ENCODE measurements around the gene PDGFRB. TPM values are rescaled to one million over a fixed set of nuclear protein-coding genes. Genes with fewer than 3 reads are reported as not detected.

The PDGFRB gene
- total RNA-seq, 4 donors from 2014 or later, result 87.5 to 161 (median 113) TPM

GRCh38 chr5:150081541-150082283 lies 73.9 kb downstream of the PDGFRB start:
- peak; percentile 68 for ATAC-seq
- TF ChIP-seq EP300 (IDR thresholded peaks at IDR 0.05) (no peak), CTCF (IDR thresholded peaks at IDR 0.05) (no peak), POLR2A (IDR thresholded peaks at IDR 0.05) (peak; percentile 22 to 45), POLR2AphosphoS5 (IDR thresholded peaks at IDR 0.05) (peak; percentile 23)
- peak overlapping the region in 1 of 2 donors; percentile 35 for H3K4me3 ChIP-seq
- H3K27ac ChIP-seq, result no peak overlapping the region
- no peaks in the 10 kb centered on the region for H3K4me1 ChIP-seq
- 26 to 81% methylated on average over 3 to 11 of the region's 15 CpGs for WGBS, 2 donors (ENCODE audit: low coverage in 1 of 2)
- peaks cover 15% of the 10 kb centered on the region for H3K27me3 ChIP-seq
- no peaks in the 10 kb centered on the region for H3K36me3 ChIP-seq
- H3K9me3 ChIP-seq, result no peaks in the 10 kb centered on the region

- no peaks in the 10 kb centered on the region for H3K9me3 ChIP-seq
- no peaks in the 10 kb centered on the region for H3K36me3 ChIP-seq
- 90% methylated on average over 2 of the region's 15 CpGs; no CpG with 5 or more reads in 1 of the 2 donors for WGBS, 2 donors (ENCODE audit: low coverage in 1 of 2)
- no peaks in the 10 kb centered on the region for H3K4me1 ChIP-seq
- peaks cover 7% of the 10 kb centered on the region for H3K27me3 ChIP-seq
- ATAC-seq, result no peak
- TF ChIP-seq POLR2AphosphoS5 (IDR thresholded peaks at IDR 0.05) (no peak), CTCF (IDR thresholded peaks at IDR 0.05) (no peak), POLR2A (IDR thresholded peaks at IDR 0.05) (no peak), EP300 (IDR thresholded peaks at IDR 0.05) (no peak)
- no peak overlapping the region for H3K27ac ChIP-seq
- H3K4me3 ChIP-seq, result no peak overlapping the region
These were observed 74.8 kb downstream of the PDGFRB start for GRCh38 chr5:150080696-150081435.

DNA sequence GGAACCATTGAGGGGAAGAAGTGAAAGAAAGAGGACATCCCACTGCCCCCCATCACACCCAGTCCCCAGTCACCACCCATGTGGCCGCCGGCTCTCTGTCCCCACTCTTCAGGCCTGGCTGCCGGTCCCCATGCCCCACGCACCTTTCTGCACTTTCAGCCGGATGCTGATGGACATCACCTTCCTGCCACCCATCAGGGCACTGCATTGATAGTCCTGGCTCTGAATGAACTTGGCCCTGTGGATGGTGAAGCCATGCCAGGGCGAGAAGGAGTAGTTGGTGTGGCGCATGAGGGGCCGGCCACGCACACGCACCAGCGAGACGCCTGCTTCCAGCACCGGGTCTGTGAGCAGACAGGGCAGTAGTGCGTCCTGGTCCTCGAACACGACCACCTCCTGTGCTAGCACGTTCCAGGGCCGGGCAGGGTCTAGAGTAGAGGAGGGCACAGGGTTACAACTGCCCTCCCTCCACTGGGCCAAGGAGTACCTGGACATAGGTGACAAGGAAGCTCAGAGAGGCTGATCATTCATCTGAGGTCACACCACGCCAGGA lies 75.7 kb downstream of the PDGFRB start:
- no peaks in the 10 kb centered on the region for H3K27me3 ChIP-seq
- no peaks in the 10 kb centered on the region for H3K9me3 ChIP-seq
- no peak overlapping the region for H3K4me3 ChIP-seq
- no peaks in the 10 kb centered on the region for H3K4me1 ChIP-seq
- no peaks in the 10 kb centered on the region for H3K36me3 ChIP-seq
- no peak overlapping the region for H3K27ac ChIP-seq
- 90 to 100% methylated on average over 1 to 4 of the region's 19 CpGs for whole genome bisulfite sequencing, 2 donors (ENCODE audit: low coverage in 1 of 2)
- TF ChIP-seq CTCF (IDR thresholded peaks at IDR 0.05) (no peak), POLR2AphosphoS5 (IDR thresholded peaks at IDR 0.05) (no peak), POLR2A (IDR thresholded peaks at IDR 0.05) (no peak), EP300 (IDR thresholded peaks at IDR 0.05) (no peak)
- no peak for ATAC-seq

DNA sequence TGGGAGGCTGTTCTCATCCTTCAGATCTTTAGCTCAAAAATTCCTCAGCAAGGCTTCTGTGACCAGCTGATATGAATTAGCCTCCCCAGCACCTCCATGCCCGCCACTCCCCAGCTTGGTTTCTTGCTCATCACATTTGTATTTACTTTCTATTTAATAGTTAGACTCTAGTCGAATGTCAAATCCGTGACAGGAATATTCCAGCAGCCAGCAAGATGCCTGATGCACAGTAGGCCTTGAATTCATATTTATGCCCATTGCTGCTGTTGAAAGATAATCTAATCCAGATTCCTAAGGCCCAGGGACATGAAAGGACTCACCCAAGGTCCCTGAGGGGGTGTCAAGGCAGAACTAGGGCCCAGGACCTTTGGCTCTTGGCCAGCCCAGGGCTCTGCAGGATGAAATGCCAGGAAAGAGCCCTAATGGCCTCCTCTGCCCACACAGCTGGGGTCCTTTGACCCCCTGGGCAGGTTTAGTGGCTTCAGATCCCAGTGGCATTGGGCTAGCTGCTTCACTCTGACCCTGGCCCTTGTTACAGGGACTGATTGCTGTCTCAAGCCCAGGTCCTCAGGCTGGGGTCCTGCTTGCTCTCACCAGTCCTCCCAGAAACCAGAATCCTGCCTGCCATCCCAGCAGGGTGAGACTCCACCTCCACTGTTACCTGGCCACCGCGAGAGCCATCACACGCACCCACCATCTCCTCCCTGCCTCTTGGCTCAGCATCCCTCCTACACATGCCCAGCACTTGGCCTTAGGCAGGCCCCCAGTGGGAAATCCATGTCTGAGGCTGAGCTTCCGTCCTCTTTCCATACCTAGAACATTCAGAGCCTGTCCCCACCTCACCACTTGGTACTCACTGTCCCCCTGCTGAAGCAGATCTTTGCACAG lies 76.6 kb downstream of the PDGFRB start:
- no peak overlapping the region for H3K27ac ChIP-seq
- no peaks in the 10 kb centered on the region for H3K36me3 ChIP-seq
- H3K4me3 ChIP-seq, result no peak overlapping the region
- TF ChIP-seq POLR2A (IDR thresholded peaks at IDR 0.05) (no peak), CTCF (IDR thresholded peaks at IDR 0.05) (no peak), EP300 (IDR thresholded peaks at IDR 0.05) (no peak), POLR2AphosphoS5 (IDR thresholded peaks at IDR 0.05) (no peak)
- H3K9me3 ChIP-seq, result no peaks in the 10 kb centered on the region
- H3K4me1 ChIP-seq, result no peaks in the 10 kb centered on the region
- WGBS, 2 donors (ENCODE audit: low coverage in 1 of 2), result 85 to 91% methylated on average over 7 of the region's 7 CpGs
- H3K27me3 ChIP-seq, result no peaks in the 10 kb centered on the region
- no peak for ATAC-seq
